ENCODE data around the gene PDE9A.

Gene PDE9A

DNA sequence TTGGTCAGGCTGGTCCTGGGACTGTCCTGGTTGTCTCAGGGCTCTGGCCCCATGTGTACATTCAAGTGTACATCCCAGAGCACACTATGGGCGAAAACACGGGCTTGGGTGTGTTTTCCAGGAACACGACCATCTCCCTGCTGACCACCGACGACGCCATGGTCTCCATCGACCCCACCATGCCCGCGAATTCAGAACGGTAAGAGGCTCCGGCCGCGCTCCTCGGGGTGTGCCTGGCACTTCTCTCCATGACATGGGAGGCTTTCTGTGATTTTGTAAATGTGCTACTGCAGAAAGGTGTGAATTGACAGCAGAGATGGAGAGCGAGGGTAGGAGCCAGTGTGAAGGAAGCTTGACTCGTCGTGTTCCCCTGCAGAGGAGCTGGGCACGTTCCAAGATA lies 34.4 kb downstream of the PDE9A start:
- no peak for DNase-seq (ENCODE audit: low read depth in 3 of 3)

GRCh38 chr21:42688226-42688840 lies 34.9 kb downstream of the PDE9A start:
- DNase-seq (ENCODE audit: low read depth in 3 of 3), result no peak

- no peak for DNase-seq (ENCODE audit: low read depth in 3 of 3)
Measured at GRCh38 chr21:42688841-42689371, 35.5 kb downstream of the PDE9A start.

- DNase-seq (ENCODE audit: low read depth in 3 of 3), result no peak
Measured at GRCh38 chr21:42690586-42690985, 37.2 kb downstream of the PDE9A start.

- no peak for DNase-seq (ENCODE audit: low read depth in 3 of 3)
Measured at GRCh38 chr21:42691901-42692559, 38.6 kb downstream of the PDE9A start.

- DNase-seq (ENCODE audit: low read depth in 3 of 3), result no peak
Measured at GRCh38 chr21:42692688-42693087, 39.3 kb downstream of the PDE9A start.

- no peak for DNase-seq (ENCODE audit: low read depth in 3 of 3)
Measured at GRCh38 chr21:42694751-42695696, 41.6 kb downstream of the PDE9A start.

- DNase-seq (ENCODE audit: low read depth in 3 of 3), result no peak
Measured at GRCh38 chr21:42695697-42696380, 42.4 kb downstream of the PDE9A start.

DNA sequence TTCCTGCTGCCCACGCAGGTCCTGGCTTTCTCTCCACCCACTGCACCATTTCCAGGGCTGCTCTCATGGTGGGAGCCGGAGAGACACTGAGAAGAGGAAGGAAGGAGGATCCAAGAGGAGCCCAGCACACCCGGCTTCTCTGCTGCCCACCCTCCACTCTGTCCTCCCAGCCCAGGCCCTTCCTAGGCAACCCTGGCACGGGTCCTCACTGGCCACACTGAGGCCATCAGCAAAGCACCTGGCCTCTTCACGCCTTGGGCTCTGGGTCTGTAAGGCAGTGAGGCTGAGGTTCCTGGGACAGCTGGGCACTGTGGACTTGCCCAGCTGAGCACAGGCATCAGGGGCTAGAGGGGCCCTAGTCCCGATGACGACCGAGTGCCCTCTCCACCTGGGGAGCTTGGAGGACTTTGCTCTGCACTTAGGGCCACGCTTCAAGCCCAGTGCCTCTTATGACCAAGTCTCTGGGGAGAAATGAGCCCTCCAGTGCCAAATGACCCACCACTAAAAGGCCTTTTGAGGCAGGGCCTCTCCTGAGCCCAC lies 43.1 kb downstream of the PDE9A start:
- DNase-seq (ENCODE audit: low read depth in 3 of 3), result no peak

DNA sequence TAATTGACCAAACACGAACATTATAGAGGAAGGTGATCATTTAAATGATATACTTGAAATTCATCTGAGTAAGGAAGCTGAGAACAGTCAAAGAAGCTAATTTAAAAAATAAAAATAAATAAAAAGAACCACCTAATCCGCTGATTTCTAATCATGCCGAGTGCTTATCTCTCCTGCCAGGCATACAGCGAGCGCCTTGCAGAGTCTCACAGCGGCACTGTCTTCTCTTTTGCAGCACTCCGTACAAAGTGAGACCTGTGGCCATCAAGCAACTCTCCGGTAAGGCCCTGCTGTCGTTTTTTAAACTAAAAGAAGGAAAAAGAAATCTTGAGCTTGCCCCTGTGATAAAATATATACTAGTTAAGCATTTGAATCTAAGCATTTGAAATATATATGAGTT lies 45.3 kb downstream of the PDE9A start:
- DNase-seq (ENCODE audit: low read depth in 3 of 3), result no peak

DNA sequence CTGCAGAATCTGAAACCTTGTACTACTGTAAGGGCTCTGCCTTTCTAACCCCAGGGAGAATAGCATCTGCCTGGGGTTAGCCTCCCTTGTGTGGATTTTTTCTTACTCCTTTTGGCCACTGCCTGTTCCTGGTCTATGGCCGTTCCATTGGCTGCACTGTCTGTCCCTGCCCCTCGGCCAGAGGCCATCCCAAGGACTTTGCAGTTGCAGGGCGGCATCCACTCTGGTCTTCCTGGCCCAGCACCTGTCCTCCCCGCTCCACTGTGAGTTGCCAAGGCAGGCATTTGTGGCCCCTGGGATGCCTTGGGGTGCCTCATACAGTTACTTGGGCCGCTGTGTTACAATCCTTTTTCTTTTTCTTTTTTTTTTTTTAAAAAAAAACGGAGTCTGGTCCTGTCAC lies 45.8 kb downstream of the PDE9A start:
- DNase-seq (ENCODE audit: low read depth in 3 of 3), result no peak

DNA sequence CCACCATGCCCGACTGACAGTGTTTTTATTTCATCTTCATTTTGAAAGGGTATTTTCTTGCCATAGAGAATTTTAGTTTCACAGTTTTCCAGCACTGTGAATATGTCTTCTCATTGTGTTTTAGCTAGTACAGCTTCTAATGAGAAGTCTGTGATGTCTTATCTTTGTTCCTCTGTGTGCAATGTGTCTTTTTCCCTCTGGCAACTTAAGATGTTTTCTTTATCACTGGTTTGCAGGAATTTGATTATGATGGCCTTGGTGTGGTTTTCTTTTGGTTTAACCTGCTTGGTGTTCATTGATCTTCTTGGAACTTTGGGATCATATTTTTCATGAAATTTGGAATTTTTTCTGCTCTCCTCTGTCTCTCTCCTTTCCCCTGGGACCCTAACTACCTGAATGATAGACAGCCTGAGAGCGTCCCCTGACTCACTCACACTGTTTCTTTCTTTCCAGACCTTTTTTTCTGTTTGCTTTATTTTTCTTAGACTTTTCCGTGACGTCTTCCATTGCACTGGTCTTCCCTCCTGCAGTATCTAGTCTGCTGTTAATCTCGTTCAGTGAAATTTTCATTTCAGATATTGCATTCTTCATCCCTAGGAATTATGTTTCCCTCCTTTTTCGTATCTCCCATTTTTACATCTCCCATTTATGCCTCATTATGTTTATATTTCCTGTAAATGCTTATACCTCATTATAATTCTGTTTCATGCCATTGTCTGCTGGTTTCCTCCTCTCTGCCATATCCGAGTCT lies 48.5 kb downstream of the PDE9A start:
- no peak for DNase-seq (ENCODE audit: low read depth in 3 of 3)

DNA sequence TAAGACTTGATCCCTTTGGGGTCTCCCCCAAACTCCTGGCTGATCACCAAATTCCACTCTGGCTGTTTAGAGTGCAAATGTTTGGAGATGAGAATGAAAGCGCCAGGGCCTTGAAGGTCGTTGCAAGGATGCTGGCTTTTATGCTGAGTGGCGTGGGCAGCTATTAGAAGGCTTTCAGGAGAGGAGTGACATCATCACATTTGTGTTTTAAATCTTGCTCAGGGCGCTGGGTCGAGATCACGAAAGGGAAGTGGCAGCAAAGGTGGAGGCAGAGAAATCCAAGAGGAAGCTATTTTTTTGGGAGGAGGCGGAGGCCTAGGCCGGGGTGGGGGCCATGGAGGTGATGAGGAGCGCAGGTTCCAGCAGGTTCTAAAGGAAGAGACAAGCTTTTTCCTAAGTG lies 49.3 kb downstream of the PDE9A start:
- DNase-seq (ENCODE audit: low read depth in 3 of 3), result no peak

GRCh38 chr21:42703136-42703908 lies 49.9 kb downstream of the PDE9A start:
- DNase-seq (ENCODE audit: low read depth in 3 of 3), result no peak

- no peak for DNase-seq (ENCODE audit: low read depth in 3 of 3)
Measured at GRCh38 chr21:42703965-42704364, 50.5 kb downstream of the PDE9A start.

- DNase-seq (ENCODE audit: low read depth in 3 of 3), result no peak
Measured at GRCh38 chr21:42704861-42705260, 51.4 kb downstream of the PDE9A start.

- DNase-seq (ENCODE audit: low read depth in 3 of 3), result no peak
Measured at GRCh38 chr21:42705346-42705745, 51.9 kb downstream of the PDE9A start.

DNA sequence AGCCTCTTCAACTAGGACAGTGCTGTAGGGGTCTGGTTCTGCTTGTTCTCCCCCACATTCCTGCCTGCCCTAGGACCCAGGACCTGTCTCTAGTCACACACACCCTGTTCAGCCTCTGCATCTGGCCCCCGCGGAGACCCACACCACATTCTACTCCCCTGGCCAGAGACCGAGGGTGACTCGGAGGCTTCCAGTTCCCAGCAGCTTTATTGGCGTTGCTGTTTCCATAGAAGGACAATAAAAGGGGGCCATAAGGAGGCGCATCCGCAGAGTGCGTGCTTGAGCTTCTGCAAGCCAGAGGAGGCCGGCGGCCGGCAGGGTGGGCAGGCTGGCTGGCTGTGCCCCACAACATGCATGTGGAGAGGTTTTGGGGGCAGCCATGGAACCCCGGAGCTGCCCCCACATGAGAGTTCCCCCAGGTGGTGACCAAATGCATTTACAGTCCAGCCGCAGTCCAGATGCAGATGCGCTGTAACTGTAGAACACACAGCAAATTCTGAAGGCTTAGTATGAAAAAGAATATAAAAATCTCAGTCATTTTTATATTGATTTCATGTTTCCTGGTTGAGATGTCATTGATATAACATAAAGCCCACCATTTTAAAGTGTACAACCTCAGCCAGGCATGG lies 52.4 kb downstream of the PDE9A start:
- DNase-seq (ENCODE audit: low read depth in 3 of 3), result no peak

GRCh38 chr21:42706765-42707164 lies 53.3 kb downstream of the PDE9A start:
- DNase-seq (ENCODE audit: low read depth in 3 of 3), result no peak
